Astrocyte (in vitro differentiated cells and primary cell): Measurements from ENCODE around the gene B3GALT4. TPM values are rescaled to one million over a fixed set of nuclear protein-coding genes. Genes with fewer than 3 reads are reported as not detected.

ENCODE experiments used
- DNase-seq: peaks from one replicate; pipeline ENCODE4 v3.0.0-alpha.2; 2010; ENCODE audit warnings: low read depth
- FAIRE-seq: peaks from 2 replicates; lab custom pipeline; 2011; peaks lifted over from hg19 to GRCh38; lab: Jason Lieb, UNC
- H2AFZ ChIP-seq: 2 replicates; pipeline ENCODE4 v1.6.0; 2012; ENCODE audit warnings: low read depth, low read length, inconsistent platforms
- H3K27ac ChIP-seq: 2 replicates; pipeline ENCODE4 v1.5.1; 2011; ENCODE audit warnings: low read depth, low read length, inconsistent platforms
- H3K27me3 ChIP-seq: 2 replicates; pipeline ENCODE4 v1.6.0; 2011; ENCODE audit warnings: low read length, inconsistent platforms; ENCODE audit not compliant: insufficient read depth
- H3K36me3 ChIP-seq: 2 replicates; pipeline ENCODE4 v1.5.1; 2011; ENCODE audit warnings: low read length, inconsistent platforms; ENCODE audit not compliant: insufficient read depth
- H3K4me1 ChIP-seq: 2 replicates; pipeline ENCODE4 v1.5.1; 2011; ENCODE audit warnings: low read length, inconsistent platforms; ENCODE audit not compliant: insufficient read depth
- H3K4me2 ChIP-seq: 2 replicates; pipeline ENCODE4 v1.6.0; 2012; ENCODE audit warnings: low read length, inconsistent platforms
- H3K4me3 ChIP-seq: 2 replicates; pipeline ENCODE4 v1.5.1; 2011; ENCODE audit warnings: low read depth, mild to moderate bottlenecking, low read length, inconsistent platforms; ENCODE audit not compliant: insufficient read depth
- H3K79me2 ChIP-seq: 2 replicates; pipeline ENCODE4 v1.6.0; 2012; ENCODE audit warnings: mild to moderate bottlenecking, low read length, inconsistent platforms; ENCODE audit not compliant: insufficient read depth
- H3K9ac ChIP-seq: 2 replicates; pipeline ENCODE4 v1.6.0; 2012; ENCODE audit warnings: mild to moderate bottlenecking, low read length, inconsistent platforms
- H3K9me3 ChIP-seq: 2 replicates; pipeline ENCODE4 v1.5.1; 2012; ENCODE audit warnings: low read depth, mild to moderate bottlenecking, low read length, inconsistent platforms; ENCODE audit not compliant: insufficient read depth
- H4K20me1 ChIP-seq: 2 replicates; pipeline ENCODE4 v1.6.0; 2012; ENCODE audit warnings: low read length, inconsistent platforms; ENCODE audit not compliant: insufficient read depth
- H3K27ac Mint-ChIP-seq: one replicate; pipeline ENCODE4 v1.8.0; 2021; ENCODE audit warnings: mild to moderate bottlenecking, mixed read lengths; ENCODE audit not compliant: unreplicated experiment
- H3K27me3 Mint-ChIP-seq: one replicate; pipeline ENCODE4 v1.8.0; 2021; ENCODE audit warnings: low read depth, mixed read lengths; ENCODE audit not compliant: unreplicated experiment
- H3K36me3 Mint-ChIP-seq: one replicate; pipeline ENCODE4 v1.8.0; 2021; ENCODE audit warnings: low read depth, mixed read lengths; ENCODE audit not compliant: unreplicated experiment
- H3K4me1 Mint-ChIP-seq: one replicate; pipeline ENCODE4 v1.8.0; 2021; ENCODE audit warnings: low read depth, mixed read lengths; ENCODE audit not compliant: unreplicated experiment
- H3K4me3 Mint-ChIP-seq: one replicate; pipeline ENCODE4 v1.8.0; 2021; ENCODE audit warnings: mild to moderate bottlenecking, moderate library complexity, mixed read lengths; ENCODE audit not compliant: unreplicated experiment
- H3K9me3 Mint-ChIP-seq: one replicate; pipeline ENCODE4 v1.8.0; 2021; ENCODE audit warnings: mild to moderate bottlenecking, mixed read lengths; ENCODE audit not compliant: unreplicated experiment
- CTCF ChIP-seq: IDR thresholded peaks from 2 replicates; pipeline ENCODE4 v1.5.1; 2011; ENCODE audit warnings: low read depth, mild to moderate bottlenecking, inconsistent platforms, low read length, moderate library complexity; ENCODE audit not compliant: insufficient read depth
- EZH2 ChIP-seq: IDR thresholded peaks from 2 replicates; pipeline ENCODE4 v1.6.1; 2012; ENCODE audit warnings: mild to moderate bottlenecking, low read length, inconsistent platforms; ENCODE audit not compliant: insufficient read depth
- total RNA-seq: library from RNA; stranded (reverse); gene quantifications from 2 replicates; pipeline ENCODE4 v1.2.1, GENCODE V29; 2021

B3GALT4 gene
- total RNA-seq, 1 donor from 2014 or later, result 1.5 TPM

GRCh38 chr6:33236328-33236727 lies 40.6 kb upstream of the B3GALT4 start:
- Histone ChIP-seq H3K4me3 (no peak overlapping the region), H3K79me2 (no peaks in the 10 kb centered on the region), H3K9me3 (no peaks in the 10 kb centered on the region), H3K4me2 (no peak overlapping the region), H3K4me1 (no peaks in the 10 kb centered on the region), H3K27ac (no peak overlapping the region), H3K9ac (no peak overlapping the region), H3K27me3 (peaks cover 26% of the 10 kb centered on the region), H2AFZ (no peak overlapping the region), H4K20me1 (no peaks in the 10 kb centered on the region), H3K36me3 (no peaks in the 10 kb centered on the region)
- TF ChIP-seq CTCF (no peak), EZH2 (no peak)
- H3K4me3 Mint-ChIP-seq, result no peak overlapping the region
- FAIRE-seq (no peak), DNase-seq (no peak)
- H3K9me3 Mint-ChIP-seq, result peaks cover 3% of the 10 kb centered on the region
- no peaks in the 10 kb centered on the region for H3K36me3 Mint-ChIP-seq
- no peaks in the 10 kb centered on the region for H3K4me1 Mint-ChIP-seq
- H3K27ac Mint-ChIP-seq, result no peak overlapping the region
- H3K27me3 Mint-ChIP-seq, result peaks cover 44% of the 10 kb centered on the region

- H3K27me3 ChIP-seq, result peaks cover 23% of the 10 kb centered on the region
- H3K79me2 ChIP-seq, result no peaks in the 10 kb centered on the region
- Mint-ChIP-seq H3K27ac (no peak overlapping the region), H3K9me3 (peaks cover 3% of the 10 kb centered on the region), H3K4me1 (no peaks in the 10 kb centered on the region), H3K4me3 (no peak overlapping the region), H3K36me3 (no peaks in the 10 kb centered on the region), H3K27me3 (peaks cover 42% of the 10 kb centered on the region)
- H3K9me3 ChIP-seq, result no peaks in the 10 kb centered on the region
- no peak overlapping the region for H3K4me3 ChIP-seq
- no peak overlapping the region for H3K4me2 ChIP-seq
- H3K27ac ChIP-seq, result no peak overlapping the region
- H3K9ac ChIP-seq, result no peak overlapping the region
- no peaks in the 10 kb centered on the region for H3K36me3 ChIP-seq
- no peak for FAIRE-seq
- H2AFZ ChIP-seq, result no peak overlapping the region
- no peak for TF ChIP-seq EZH2
- TF ChIP-seq CTCF, result no peak
- H3K4me1 ChIP-seq, result no peaks in the 10 kb centered on the region
- no peak for DNase-seq
- H4K20me1 ChIP-seq, result no peaks in the 10 kb centered on the region
Observed at GRCh38 chr6:33236852-33237251, 40.1 kb upstream of the B3GALT4 start.

GRCh38 chr6:33237741-33238140 lies 39.2 kb upstream of the B3GALT4 start:
- Histone ChIP-seq H2AFZ (no peak overlapping the region), H3K4me1 (no peaks in the 10 kb centered on the region), H3K27ac (no peak overlapping the region), H3K9me3 (no peaks in the 10 kb centered on the region), H4K20me1 (no peaks in the 10 kb centered on the region), H3K9ac (no peak overlapping the region), H3K36me3 (no peaks in the 10 kb centered on the region), H3K27me3 (peaks cover 23% of the 10 kb centered on the region), H3K4me2 (no peak overlapping the region), H3K79me2 (no peaks in the 10 kb centered on the region), H3K4me3 (no peak overlapping the region)
- H3K9me3 Mint-ChIP-seq, result peaks cover 3% of the 10 kb centered on the region
- H3K27me3 Mint-ChIP-seq, result peaks cover 47% of the 10 kb centered on the region
- TF ChIP-seq CTCF (no peak), EZH2 (no peak)
- H3K4me3 Mint-ChIP-seq, result no peak overlapping the region
- no peaks in the 10 kb centered on the region for H3K36me3 Mint-ChIP-seq
- no peak for DNase-seq
- no peak for FAIRE-seq
- no peaks in the 10 kb centered on the region for H3K4me1 Mint-ChIP-seq
- H3K27ac Mint-ChIP-seq, result no peak overlapping the region
